BLaER1 (cell line): Measurements from ENCODE around the gene USP49.

Experiments
- H3K27ac ChIP-seq: shearing (Covaris generic); formaldehyde crosslinking; 2 replicates; pipeline ENCODE4 v1.8.1; 2022
- H3K27me3 ChIP-seq: shearing (Covaris generic); formaldehyde crosslinking; 2 replicates; pipeline ENCODE4 v1.8.1; 2022
- H3K36me3 ChIP-seq: shearing (Covaris generic); formaldehyde crosslinking; 2 replicates; pipeline ENCODE4 v1.8.1; 2022
- H3K4me1 ChIP-seq: shearing (Covaris generic); formaldehyde crosslinking; 2 replicates; pipeline ENCODE4 v1.8.1; 2022
- H3K4me2 ChIP-seq: shearing (Covaris generic); formaldehyde crosslinking; 2 replicates; pipeline ENCODE4 v1.8.1; 2022
- H3K4me3 ChIP-seq: shearing (Covaris generic); formaldehyde crosslinking; 2 replicates; pipeline ENCODE4 v1.8.1; 2022
- H3K9ac ChIP-seq: shearing (Covaris generic); formaldehyde crosslinking; 2 replicates; pipeline ENCODE4 v1.8.1; 2022
- H3K9me3 ChIP-seq: shearing (Covaris generic); formaldehyde crosslinking; 2 replicates; pipeline ENCODE4 v1.8.1; 2022
- H4K20me1 ChIP-seq: shearing (Covaris generic); formaldehyde crosslinking; 2 replicates; pipeline ENCODE4 v1.8.1; 2022
- Cebpa-rat ChIP-seq: shearing (Covaris generic); IDR thresholded peaks from 2 replicates; pipeline ENCODE4 v1.8.1; 2022

The USP49 gene

GRCh38 chr6:41755895-41756294 is 139.3 kb downstream of the USP49 start:
- H3K9ac ChIP-seq: peak overlapping the region; percentile 16; the same call in 1 of the 2 replicates
- no peaks in the 10 kb centered on the region for H3K27me3 ChIP-seq
- H3K9me3 ChIP-seq: no peaks in the 10 kb centered on the region
- no peaks in the 10 kb centered on the region for H4K20me1 ChIP-seq
- no peak for TF ChIP-seq Cebpa-rat
- H3K4me3 ChIP-seq: no peak overlapping the region
- peak overlapping the region; percentile 69 for H3K4me2 ChIP-seq
- no peaks in the 10 kb centered on the region for H3K36me3 ChIP-seq
- peak overlapping the region; percentile 63; the same call in 1 of the 2 replicates for H3K27ac ChIP-seq
- peaks cover 37% of the 10 kb centered on the region for H3K4me1 ChIP-seq

DNA sequence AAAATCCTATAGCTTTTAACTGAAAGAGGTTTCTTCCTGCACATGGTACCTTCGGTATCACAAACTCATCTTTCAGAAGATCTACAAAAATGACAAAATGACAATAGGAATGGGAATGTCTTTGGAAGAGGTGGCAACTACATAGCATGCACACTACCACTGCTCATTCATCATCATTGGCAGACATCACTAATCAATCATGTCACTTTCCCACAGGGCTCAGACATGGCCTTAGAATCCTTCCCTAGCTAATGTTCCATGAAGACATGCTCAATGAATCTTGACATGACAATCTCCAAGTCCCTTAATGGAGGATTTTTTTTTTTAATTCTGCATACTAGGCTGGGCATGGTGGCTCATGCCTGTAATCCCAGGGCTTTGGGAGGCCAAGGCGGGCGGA is 144.8 kb downstream of the USP49 start:
- H3K9me3 ChIP-seq: no peaks in the 10 kb centered on the region
- no peak overlapping the region for H3K27ac ChIP-seq
- no peaks in the 10 kb centered on the region for H3K36me3 ChIP-seq
- no peak overlapping the region for H3K9ac ChIP-seq
- H4K20me1 ChIP-seq: no peaks in the 10 kb centered on the region
- no peak overlapping the region for H3K4me2 ChIP-seq
- H3K27me3 ChIP-seq: no peaks in the 10 kb centered on the region
- 0 out of 2 replicates have a peak, but pooled peaks cover 5% of the 10 kb centered on the region for H3K4me1 ChIP-seq
- TF ChIP-seq Cebpa-rat: no peak
- no peak overlapping the region for H3K4me3 ChIP-seq

GRCh38 chr6:41748542-41748941 is 146.6 kb downstream of the USP49 start:
- no peaks in the 10 kb centered on the region for H4K20me1 ChIP-seq
- H3K27ac ChIP-seq: no peak overlapping the region
- no peak for TF ChIP-seq Cebpa-rat
- no peak overlapping the region for H3K4me3 ChIP-seq
- no peaks in the 10 kb centered on the region for H3K27me3 ChIP-seq
- no peak overlapping the region for H3K4me2 ChIP-seq
- H3K9ac ChIP-seq: no peak overlapping the region
- H3K4me1 ChIP-seq: peaks cover 13% of the 10 kb centered on the region; the same call in 1 of the 2 replicates
- no peaks in the 10 kb centered on the region for H3K9me3 ChIP-seq
- H3K36me3 ChIP-seq: no peaks in the 10 kb centered on the region

GRCh38 chr6:41748102-41748477 is 147.1 kb downstream of the USP49 start:
- no peaks in the 10 kb centered on the region for H3K9me3 ChIP-seq
- no peaks in the 10 kb centered on the region for H4K20me1 ChIP-seq
- no peaks in the 10 kb centered on the region for H3K27me3 ChIP-seq
- peaks cover 13% of the 10 kb centered on the region; the same call in 1 of the 2 replicates for H3K4me1 ChIP-seq
- TF ChIP-seq Cebpa-rat: no peak
- H3K9ac ChIP-seq: no peak overlapping the region
- no peak overlapping the region for H3K4me2 ChIP-seq
- H3K4me3 ChIP-seq: no peak overlapping the region
- H3K36me3 ChIP-seq: no peaks in the 10 kb centered on the region
- H3K27ac ChIP-seq: no peak overlapping the region

DNA sequence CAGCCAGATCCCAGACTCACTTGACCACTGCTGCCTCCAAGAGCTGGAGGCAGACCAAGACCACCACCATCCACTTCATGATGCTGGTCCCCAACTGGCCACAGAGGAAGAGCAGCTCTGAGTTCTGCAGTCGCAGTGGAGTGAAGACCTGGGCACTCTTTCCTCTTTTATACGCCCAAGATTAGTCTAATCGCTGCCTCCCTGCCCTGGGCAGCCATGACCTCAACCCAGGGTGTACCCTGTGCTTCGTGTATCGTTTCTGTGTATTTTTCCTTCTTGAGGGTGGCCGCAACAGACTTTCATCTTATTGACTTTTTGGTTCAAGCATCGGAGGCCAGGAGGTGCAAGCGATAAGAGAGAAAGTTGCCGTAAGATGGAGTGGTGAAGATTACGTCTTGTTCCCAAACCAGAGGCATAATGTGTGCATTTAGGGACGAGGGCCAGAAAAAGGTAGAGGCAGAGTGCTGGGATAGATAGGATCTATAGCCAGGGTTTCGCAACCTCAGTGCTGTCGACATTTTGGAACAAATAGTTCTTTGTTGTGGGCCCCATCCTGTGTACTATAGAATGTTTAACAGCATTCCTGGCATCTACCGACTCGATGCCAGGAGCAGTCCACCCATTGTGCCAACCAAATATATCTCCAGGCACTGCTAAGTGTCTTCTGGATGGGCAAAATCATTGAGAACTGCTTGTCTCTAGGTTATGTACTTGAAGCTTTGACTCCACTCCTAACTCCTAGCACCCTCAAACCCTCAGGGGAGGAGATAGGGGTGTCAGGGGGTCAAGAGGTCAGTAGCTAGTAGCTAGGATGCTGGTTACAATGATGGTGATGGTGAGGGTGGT is 147.7 kb downstream of the USP49 start, which contains the start of gene PGC:
Gene PGC (minus strand): TSS at position 142 of the 846 bp plus-strand sequence. CDS start 63 bp downstream, at position 79.
- Histone ChIP-seq H3K4me2 (no peak within 1 kb of the TSS), H4K20me1 (no peaks in the 10 kb centered on the region), H3K4me1 (peaks cover 13% of the 10 kb centered on the region; the same call in 1 of the 2 replicates), H3K9ac (no peak within 1 kb of the TSS), H3K27me3 (no peaks in the 10 kb centered on the region), H3K9me3 (no peaks in the 10 kb centered on the region), H3K4me3 (no peak within 1 kb of the TSS), H3K36me3 (no peaks in the 10 kb centered on the region), H3K27ac (no peak within 1 kb of the TSS)
- peak; percentile 21; the same call in 1 of the 2 replicates for TF ChIP-seq Cebpa-rat

- no peaks in the 10 kb centered on the region for H4K20me1 ChIP-seq
- no peak overlapping the region for H3K9ac ChIP-seq
Measured at GRCh38 chr6:41746107-41746506, 149.1 kb downstream of the USP49 start.

DNA sequence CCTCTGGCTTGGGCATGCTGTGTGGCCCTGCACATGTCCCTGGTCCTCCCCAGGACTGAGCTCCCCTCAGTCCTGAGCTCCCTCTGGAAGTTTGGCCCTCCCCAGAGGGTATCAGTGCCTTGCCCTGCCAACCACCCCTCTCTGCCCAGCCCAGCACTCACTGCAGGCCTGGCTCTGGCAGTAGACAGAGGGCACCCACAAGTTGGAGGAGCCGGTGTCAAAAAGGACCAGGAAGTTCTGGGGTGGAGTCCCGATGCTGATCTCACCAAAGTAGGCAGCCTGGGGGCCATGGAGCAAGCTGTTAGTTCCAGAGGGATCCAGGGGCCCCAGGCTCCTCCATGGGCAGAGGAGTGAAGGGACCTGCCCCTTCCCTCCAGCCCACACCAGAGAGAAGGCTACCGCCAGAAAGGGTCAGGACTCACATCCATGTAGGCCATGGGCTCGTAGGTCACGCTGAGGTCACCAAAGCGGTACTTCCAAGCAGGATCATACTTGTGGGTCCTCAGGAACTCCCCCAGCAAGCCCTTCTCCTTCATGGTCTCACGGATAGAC is 150.9 kb downstream of the USP49 start:
- no peak overlapping the region for H3K27ac ChIP-seq
- H3K4me1 ChIP-seq: peaks cover 17% of the 10 kb centered on the region; the same call in 1 of the 2 replicates
- H3K27me3 ChIP-seq: no peaks in the 10 kb centered on the region

More at GRCh38 chr6:41746107-41746506, 149.1 kb downstream of the USP49 start:
- no peaks in the 10 kb centered on the region for H3K9me3 ChIP-seq
- peaks cover 13% of the 10 kb centered on the region; the same call in 1 of the 2 replicates for H3K4me1 ChIP-seq
- no peak for TF ChIP-seq Cebpa-rat
- no peak overlapping the region for H3K4me2 ChIP-seq
- H3K4me3 ChIP-seq: no peak overlapping the region
- no peak overlapping the region for H3K27ac ChIP-seq
- no peaks in the 10 kb centered on the region for H3K27me3 ChIP-seq
- H3K36me3 ChIP-seq: no peaks in the 10 kb centered on the region

GRCh38 chr6:41743406-41744235 is 151.6 kb downstream of the USP49 start:
- Histone ChIP-seq H3K9ac (no peak overlapping the region), H3K27ac (no peak overlapping the region), H3K36me3 (no peaks in the 10 kb centered on the region), H3K27me3 (no peaks in the 10 kb centered on the region), H3K9me3 (no peaks in the 10 kb centered on the region), H3K4me1 (peaks cover 17% of the 10 kb centered on the region; the same call in 1 of the 2 replicates), H3K4me3 (no peak overlapping the region), H4K20me1 (no peaks in the 10 kb centered on the region), H3K4me2 (no peak overlapping the region)
- no peak for TF ChIP-seq Cebpa-rat

More for the DNA sequence above, 150.9 kb downstream of the USP49 start:
- H3K4me3 ChIP-seq: no peak overlapping the region
- no peak for TF ChIP-seq Cebpa-rat
- H3K9ac ChIP-seq: no peak overlapping the region
- H4K20me1 ChIP-seq: no peaks in the 10 kb centered on the region
- no peaks in the 10 kb centered on the region for H3K9me3 ChIP-seq
- H3K4me2 ChIP-seq: no peak overlapping the region
- no peaks in the 10 kb centered on the region for H3K36me3 ChIP-seq

- Histone ChIP-seq H3K9ac (no peak overlapping the region), H4K20me1 (no peaks in the 10 kb centered on the region), H3K4me2 (no peak overlapping the region), H3K4me1 (peaks cover 17% of the 10 kb centered on the region; the same call in 1 of the 2 replicates), H3K27ac (no peak overlapping the region), H3K36me3 (no peaks in the 10 kb centered on the region), H3K27me3 (no peaks in the 10 kb centered on the region), H3K4me3 (no peak overlapping the region), H3K9me3 (no peaks in the 10 kb centered on the region)
- no peak for TF ChIP-seq Cebpa-rat
Measured at GRCh38 chr6:41741625-41742490, 153.3 kb downstream of the USP49 start.
